Breast epithelium (tissue), 4 donors: ENCODE results near the gene TNPO1. TPM values are rescaled to one million over a fixed set of nuclear protein-coding genes. Genes with fewer than 3 reads are reported as not detected.

ENCODE experiments used
- DNase-seq, 2 donors: peaks; one replicate each; pipeline ENCODE4 v3.0.0-alpha.2; 2019; ENCODE audit warnings: low spot score in 2 of 2
- H3K27ac ChIP-seq, 2 donors: fragments of 200-600 bp; sonication (generic) in 1 of 2; one replicate each; pipeline ENCODE4 v1.5.1; 2016 to 2019; ENCODE audit warnings: mild to moderate bottlenecking in 1 of 2
- H3K27me3 ChIP-seq, 2 donors: fragments of 200-600 bp; sonication (generic) in 1 of 2; one replicate each; pipeline versions ENCODE4 v1.5.1 to v1.6.0; 2017 to 2019; ENCODE audit warnings: control low read depth in 1 of 2, mild to moderate bottlenecking in 1 of 2
- H3K36me3 ChIP-seq: fragments of 200-600 bp; one replicate; pipeline ENCODE4 v1.5.1; 2019
- H3K4me1 ChIP-seq, 2 donors: fragments of 200-600 bp; sonication (generic); one replicate each; pipeline ENCODE4 v1.5.1; 2016 to 2019; ENCODE audit warnings: control low read depth in 1 of 2
- H3K4me3 ChIP-seq, 3 donors: fragments of 200-600 bp; sonication (generic); 1 replicate in 2 of 3; 2 replicates in 1 of 3; pipeline ENCODE4 v1.5.1; 2016 to 2019; ENCODE audit warnings: mild to moderate bottlenecking in 3 of 3, moderate library complexity in 2 of 3
- H3K9me3 ChIP-seq, 2 donors: fragments of 200-600 bp; sonication (generic) in 1 of 2; one replicate each; pipeline ENCODE4 v1.5.1; 2016 to 2019; ENCODE audit warnings: control low read depth in 1 of 2
- CTCF ChIP-seq, 3 donors: fragments of 450-650 bp; IDR thresholded peaks; one replicate each; pipeline ENCODE4 v1.5.1; 2016 to 2017; ENCODE audit warnings: antibody characterized with exemption in 3 of 3, mild to moderate bottlenecking in 3 of 3, moderate library complexity in 3 of 3
- POLR2A ChIP-seq: fragments of 450-650 bp; IDR thresholded peaks from one replicate; pipeline ENCODE4 v1.6.1; 2016; ENCODE audit warnings: antibody characterized with exemption, mild to moderate bottlenecking, moderate library complexity
- POLR2AphosphoS5 ChIP-seq, 3 donors: sonication (generic); formaldehyde crosslinking; IDR thresholded peaks; one replicate each; pipeline ENCODE4 v1.6.1; 2017; ENCODE audit warnings: antibody characterized with exemption in 3 of 3
- intact Hi-C: fragments of 100-400 bp; cut with DNase I; formaldehyde crosslinking; loops from one replicate; pipeline ENCODE4 v1.15.1; 2023; ENCODE audit warnings: low total_unique reads
- total RNA-seq, 3 donors: library from RNA; depleted of rRNA; stranded (reverse); fragments of >200 nt; gene quantifications; one replicate each; pipeline ENCODE4 v1.1.0, GENCODE V29; 2016

Gene TNPO1
- total RNA-seq, 3 donors from 2014 or later: 87.5 to 105 (median 87.8) TPM

- H3K4me1 ChIP-seq: no peaks in the 10 kb centered on the region
- H3K4me3 ChIP-seq: no peak overlapping the region
- no peak for TF ChIP-seq CTCF (IDR thresholded peaks at IDR 0.05)
- no peak for TF ChIP-seq POLR2AphosphoS5 (IDR thresholded peaks at IDR 0.05)
- TF ChIP-seq POLR2A: no peak
- H3K9me3 ChIP-seq: no peaks in the 10 kb centered on the region
- no peaks in the 10 kb centered on the region for H3K27me3 ChIP-seq
- H3K36me3 ChIP-seq: peaks cover 8% of the 10 kb centered on the region
- H3K27ac ChIP-seq: no peak overlapping the region
- DNase-seq: no peak
- intact Hi-C loops: no loop called here
These were observed 72.9 kb downstream of the TNPO1 start for GRCh38 chr5:72889324-72889723.

GRCh38 chr5:72892846-72893245, 76.4 kb downstream of the TNPO1 start:
- H3K27me3 ChIP-seq: no peaks in the 10 kb centered on the region
- no peak overlapping the region for H3K4me3 ChIP-seq
- H3K36me3 ChIP-seq: peaks cover 8% of the 10 kb centered on the region
- TF ChIP-seq POLR2AphosphoS5 (IDR thresholded peaks at IDR 0.05) (no peak), POLR2A (no peak), CTCF (IDR thresholded peaks at IDR 0.05) (no peak)
- H3K27ac ChIP-seq: no peak overlapping the region
- no peaks in the 10 kb centered on the region for H3K4me1 ChIP-seq
- no peak for DNase-seq
- intact Hi-C loops: loop anchor here (5.0 kb wide), 1 partner anchor 1191 kb away; no protein-coding TSS in a partner anchor
- no peaks in the 10 kb centered on the region for H3K9me3 ChIP-seq

GRCh38 chr5:72895758-72896157, 79.3 kb downstream of the TNPO1 start:
- no peak for DNase-seq
- Histone ChIP-seq H3K4me1 (no peaks in the 10 kb centered on the region), H3K27me3 (no peaks in the 10 kb centered on the region), H3K4me3 (no peak overlapping the region), H3K9me3 (no peaks in the 10 kb centered on the region), H3K27ac (no peak overlapping the region), H3K36me3 (peaks cover 2% of the 10 kb centered on the region)
- intact Hi-C loops: no loop called here
- no peak for TF ChIP-seq CTCF (IDR thresholded peaks at IDR 0.05)

GRCh38 chr5:72906806-72907205, 90.3 kb downstream of the TNPO1 start:
- TF ChIP-seq POLR2A (no peak), POLR2AphosphoS5 (IDR thresholded peaks at IDR 0.05) (no peak), CTCF (IDR thresholded peaks at IDR 0.05) (no peak)
- Histone ChIP-seq H3K27me3 (no peaks in the 10 kb centered on the region), H3K4me3 (no peak overlapping the region), H3K9me3 (no peaks in the 10 kb centered on the region), H3K27ac (no peak overlapping the region), H3K36me3 (peaks cover 4% of the 10 kb centered on the region), H3K4me1 (no peaks in the 10 kb centered on the region)
- DNase-seq: no peak
- intact Hi-C loops: no loop called here

- no peak overlapping the region for H3K27ac ChIP-seq
- H3K9me3 ChIP-seq: no peaks in the 10 kb centered on the region
- no peak overlapping the region for H3K4me3 ChIP-seq
- DNase-seq: no peak
- TF ChIP-seq POLR2AphosphoS5 (IDR thresholded peaks at IDR 0.05) (no peak), CTCF (IDR thresholded peaks at IDR 0.05) (no peak), POLR2A (no peak)
- intact Hi-C loops: no loop called here
- H3K4me1 ChIP-seq: no peaks in the 10 kb centered on the region
- no peaks in the 10 kb centered on the region for H3K27me3 ChIP-seq
- peaks cover 4% of the 10 kb centered on the region for H3K36me3 ChIP-seq
These were observed 92.2 kb downstream of the TNPO1 start for GRCh38 chr5:72908664-72909063.
